HG03432 (cell line): ENCODE results near the gene PIK3C2G.
A peak's percentile ranks its signal among the peaks of the same experiment; 100 is the strongest.

Experiments
- ATAC-seq: cut with Tn5 transposase; IDR thresholded peaks from one replicate; pipeline ENCODE4 v1.9.1; 2021; ENCODE audit warnings: mild to moderate bottlenecking, moderate library complexity; ENCODE audit not compliant: unreplicated experiment

PIK3C2G gene

DNA sequence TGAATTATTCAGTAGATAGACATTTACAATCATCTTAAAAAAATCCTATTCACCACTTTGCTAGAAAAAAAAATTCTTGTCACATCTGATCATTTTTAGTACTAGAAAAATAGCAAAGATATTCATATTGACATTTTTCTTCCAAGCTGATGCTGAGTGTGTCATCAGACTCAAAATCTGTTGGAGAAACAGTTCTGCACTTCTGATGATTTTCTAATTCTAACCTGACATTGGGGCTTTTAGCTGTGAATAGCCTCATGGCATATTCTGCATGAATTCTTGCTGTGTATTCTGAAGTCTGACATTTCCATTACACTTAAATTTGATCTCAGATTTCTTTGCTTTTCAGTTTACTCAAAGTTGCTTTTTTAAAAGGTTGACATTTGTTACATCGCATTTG, 150.1 kb downstream of the PIK3C2G start:
- ATAC-seq = no peak

GRCh38 chr12:18414671-18415070, 153.4 kb downstream of the PIK3C2G start:
- no peak for ATAC-seq

DNA sequence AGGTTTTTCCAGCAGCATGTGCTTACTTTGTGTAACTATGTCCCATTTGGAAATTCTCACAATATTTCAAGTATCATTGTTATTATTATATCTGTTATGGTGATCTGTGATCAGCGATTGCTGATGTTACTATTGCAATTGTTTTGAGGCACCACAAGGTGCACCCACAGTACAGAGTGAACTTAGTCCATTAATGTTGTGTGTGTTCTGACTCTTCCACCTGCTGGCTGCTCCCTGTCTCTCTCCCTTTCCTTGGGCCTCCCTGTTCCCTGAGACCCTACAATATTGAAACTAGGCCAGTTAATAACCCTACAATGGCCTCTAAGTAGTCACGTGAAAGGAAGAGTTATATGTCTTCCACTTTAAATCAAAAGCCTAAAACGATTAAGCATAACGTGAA, 153.9 kb downstream of the PIK3C2G start:
- no peak for ATAC-seq

DNA sequence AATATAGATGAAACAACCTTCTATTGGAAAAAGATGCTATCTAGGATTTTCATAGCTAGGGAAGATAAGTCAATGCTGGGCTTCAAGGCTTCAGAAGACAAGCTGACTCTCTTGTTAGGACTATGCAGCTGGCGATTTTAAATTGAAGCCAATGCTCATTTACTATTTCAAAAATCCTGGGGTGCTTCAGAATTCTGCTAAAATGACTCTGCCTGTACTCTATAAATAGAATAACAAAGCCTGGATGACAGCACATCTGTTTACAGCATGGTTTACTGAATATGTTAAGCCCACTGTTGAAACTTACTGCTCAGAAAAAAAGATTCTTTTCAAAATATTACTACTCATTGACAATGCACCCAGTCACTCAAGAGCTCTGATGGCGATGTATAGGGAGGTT, 155.1 kb downstream of the PIK3C2G start:
- no peak for ATAC-seq

DNA sequence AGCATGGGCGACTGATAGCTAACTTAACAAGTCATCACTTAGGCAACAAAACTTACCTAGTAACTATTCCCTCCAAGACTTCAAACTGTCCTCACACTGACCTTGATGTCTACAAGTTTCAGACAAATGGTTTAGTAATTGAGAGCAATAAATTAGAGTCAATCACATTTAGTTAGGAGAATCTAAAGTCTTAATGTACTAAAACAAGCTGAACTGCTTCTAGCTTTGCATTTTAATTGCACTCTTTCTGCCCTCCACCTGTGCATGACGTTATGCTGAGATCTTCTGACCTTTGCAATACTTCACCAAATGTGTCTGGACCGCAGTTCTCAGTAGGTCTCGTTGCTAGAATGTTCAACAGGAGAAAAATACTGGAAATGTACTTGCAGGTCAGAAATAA, 158.0 kb downstream of the PIK3C2G start:
- no peak for ATAC-seq

GRCh38 chr12:18421867-18422266, 160.5 kb downstream of the PIK3C2G start:
- ATAC-seq = no peak

GRCh38 chr12:18422871-18423270, 161.6 kb downstream of the PIK3C2G start:
- no peak for ATAC-seq

- no peak for ATAC-seq
Observed at GRCh38 chr12:18424857-18425256, 163.5 kb downstream of the PIK3C2G start.

DNA sequence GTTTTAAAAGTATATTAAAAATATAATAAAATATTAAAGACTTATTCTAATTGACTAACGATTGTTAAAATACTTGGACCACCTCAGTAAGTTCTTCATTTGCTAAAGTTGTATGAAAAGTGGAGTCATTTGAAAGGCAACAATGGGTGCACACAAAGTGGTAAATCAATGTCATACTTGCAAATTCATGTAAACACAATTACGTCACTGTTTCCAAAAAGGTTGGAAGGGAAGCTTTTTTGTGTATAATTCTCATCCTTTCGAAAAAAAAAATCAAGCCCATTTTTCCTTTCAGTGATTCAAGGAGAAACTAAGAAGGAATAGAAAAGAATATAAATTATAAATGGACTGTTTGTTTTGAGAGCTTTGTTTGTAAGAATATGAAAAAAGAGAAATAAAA, 166.2 kb downstream of the PIK3C2G start:
- ATAC-seq = no peak

GRCh38 chr12:18428416-18428815, 167.1 kb downstream of the PIK3C2G start:
- no peak for ATAC-seq

DNA sequence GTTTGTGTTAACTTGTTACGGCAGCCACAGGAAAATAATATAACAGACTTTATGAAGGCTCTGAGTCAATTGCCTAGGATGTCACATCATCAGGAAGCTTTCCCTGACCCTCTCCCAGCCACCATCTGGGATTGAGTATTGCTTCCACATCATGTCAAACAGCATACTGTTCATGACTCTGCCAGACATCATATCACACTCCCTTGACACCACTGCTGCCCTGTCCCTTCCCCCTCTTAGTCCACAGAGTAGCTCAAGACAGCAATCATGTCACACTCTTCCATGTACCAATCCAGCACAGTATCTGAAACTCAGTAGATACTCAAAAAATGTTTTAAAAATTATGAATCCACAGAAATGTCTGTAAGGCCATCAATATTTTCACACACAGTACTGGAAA, 168.0 kb downstream of the PIK3C2G start:
- no peak for ATAC-seq

DNA sequence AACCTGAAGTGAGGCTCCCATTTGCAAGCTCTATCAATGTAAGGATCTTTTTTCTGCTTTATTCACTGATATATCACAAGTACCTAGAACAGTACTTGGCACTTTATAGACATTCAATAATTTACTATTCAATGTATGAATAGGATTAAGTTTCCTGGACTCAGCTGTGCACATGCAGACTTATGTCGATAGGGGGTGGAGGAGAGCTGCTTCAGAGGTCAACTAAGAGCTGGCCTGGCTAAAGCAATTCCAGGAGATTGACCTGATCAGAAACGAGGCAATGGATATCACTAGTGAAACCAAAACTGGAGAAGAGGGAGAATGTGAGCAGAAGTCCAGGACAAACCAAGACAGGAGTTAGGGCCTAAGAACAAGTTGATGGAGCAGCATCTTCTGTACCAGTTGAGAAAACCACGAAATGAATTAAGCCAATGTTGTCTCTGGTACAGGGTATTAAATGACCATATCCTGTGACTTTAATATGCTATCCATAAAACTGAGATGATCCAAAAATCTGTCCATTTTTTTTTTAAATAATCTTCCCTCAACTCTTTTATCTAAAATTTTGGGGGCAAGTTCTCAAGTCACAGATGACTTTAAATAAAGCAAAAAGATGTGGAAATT, 169.2 kb downstream of the PIK3C2G start:
- peak; percentile 88 for ATAC-seq

DNA sequence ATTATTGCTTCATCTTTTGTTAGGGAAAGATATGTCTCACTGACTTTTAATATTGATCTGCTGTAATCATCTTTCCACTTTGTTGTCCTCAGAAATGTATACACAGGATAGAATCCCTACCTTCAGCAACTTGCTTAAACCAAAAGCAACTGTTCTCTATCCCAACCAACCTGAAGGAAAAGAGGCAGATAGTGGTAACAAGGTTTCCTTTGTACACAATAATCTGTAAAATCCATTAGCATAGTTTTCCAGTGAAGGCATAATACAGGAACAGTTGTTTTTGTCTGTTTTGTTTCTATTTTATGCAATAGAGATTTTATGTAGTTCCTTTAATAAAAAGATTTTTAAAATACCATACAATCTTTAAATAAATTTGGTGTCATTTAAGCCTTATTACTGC, 170.5 kb downstream of the PIK3C2G start:
- no peak for ATAC-seq

DNA sequence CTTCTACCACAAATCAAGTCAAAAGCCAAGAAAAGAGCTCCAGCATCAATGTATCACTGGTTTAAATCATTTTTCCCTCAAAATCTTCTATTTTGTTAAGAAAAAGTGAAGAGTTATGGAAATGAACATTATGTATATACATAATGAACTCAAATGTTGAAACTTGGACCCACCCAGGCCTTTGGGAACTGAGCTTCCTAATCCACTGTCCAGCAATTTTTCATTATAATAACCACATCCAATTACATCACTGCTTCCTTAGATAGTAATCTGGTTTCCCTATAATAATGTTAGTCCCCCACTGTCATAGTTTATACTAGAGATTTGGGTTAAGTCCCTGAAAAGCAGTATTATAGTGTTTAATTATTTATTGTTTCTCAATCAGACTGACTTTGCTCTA, 170.9 kb downstream of the PIK3C2G start:
- no peak for ATAC-seq

DNA sequence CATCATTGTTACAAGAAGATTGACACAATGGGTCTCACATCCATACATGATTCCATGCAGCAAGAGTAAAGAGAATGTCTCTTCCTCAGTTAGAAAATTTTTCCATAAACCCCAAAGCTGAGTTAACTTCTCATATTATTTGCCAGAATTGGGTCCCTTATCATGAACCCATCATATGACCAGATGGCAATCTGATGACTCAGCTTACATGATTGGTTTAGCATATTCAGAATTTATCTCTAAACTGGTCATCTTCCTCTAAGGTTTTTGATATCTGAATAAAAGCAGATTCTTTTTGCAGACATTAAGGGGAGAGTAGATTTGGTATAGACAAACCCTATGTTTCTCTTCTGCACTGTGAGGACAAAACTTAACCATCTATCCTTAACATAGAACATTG, 174.9 kb downstream of the PIK3C2G start:
- no peak for ATAC-seq

DNA sequence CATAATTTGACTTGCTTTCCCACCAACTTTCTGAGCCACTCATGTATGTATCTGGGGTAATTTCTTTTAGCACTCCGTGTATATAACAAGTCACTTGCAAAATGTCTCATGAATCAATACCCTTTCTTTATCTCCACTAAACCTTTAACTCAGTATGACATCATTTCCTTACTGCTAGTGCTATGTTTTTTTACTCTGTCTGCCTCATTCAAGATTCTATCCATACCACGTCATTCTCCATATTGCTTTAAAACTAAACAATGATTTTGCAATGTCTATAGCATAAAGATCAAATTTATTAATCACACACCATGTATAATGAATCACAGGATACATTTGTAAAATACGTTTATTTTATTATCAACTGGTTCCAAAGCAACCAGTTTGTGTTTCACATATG, 178.2 kb downstream of the PIK3C2G start:
- ATAC-seq = no peak

GRCh38 chr12:18443768-18444437, 182.6 kb downstream of the PIK3C2G start:
- ATAC-seq = no peak

DNA sequence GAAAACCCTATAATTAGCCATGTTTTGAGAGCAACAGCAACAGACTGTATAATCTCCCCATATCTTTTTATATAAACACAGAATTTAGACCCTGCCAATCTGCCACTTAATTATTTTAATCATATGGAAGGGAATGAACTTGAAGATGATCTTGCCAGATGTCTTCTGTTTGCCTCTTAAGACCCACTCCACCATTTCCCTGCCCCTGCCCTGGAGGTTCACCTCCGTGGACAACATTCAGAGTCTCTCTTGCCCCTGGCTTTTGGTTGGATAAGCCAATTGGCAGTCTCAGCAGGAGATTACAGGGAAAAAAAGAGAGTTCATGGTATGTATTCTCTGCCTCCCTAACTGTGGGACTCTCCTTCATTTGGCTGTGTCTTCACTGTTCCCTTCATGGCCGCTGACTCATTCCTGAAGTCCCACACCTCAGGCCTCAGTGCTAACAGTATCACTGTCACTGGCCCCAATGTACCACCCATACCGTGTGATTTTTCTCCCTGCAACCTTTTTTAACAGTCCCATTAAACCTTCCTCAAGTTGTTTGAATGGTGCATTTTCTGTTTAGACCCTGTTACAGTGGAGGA, 184.8 kb downstream of the PIK3C2G start:
- ATAC-seq = peak; percentile 96

DNA sequence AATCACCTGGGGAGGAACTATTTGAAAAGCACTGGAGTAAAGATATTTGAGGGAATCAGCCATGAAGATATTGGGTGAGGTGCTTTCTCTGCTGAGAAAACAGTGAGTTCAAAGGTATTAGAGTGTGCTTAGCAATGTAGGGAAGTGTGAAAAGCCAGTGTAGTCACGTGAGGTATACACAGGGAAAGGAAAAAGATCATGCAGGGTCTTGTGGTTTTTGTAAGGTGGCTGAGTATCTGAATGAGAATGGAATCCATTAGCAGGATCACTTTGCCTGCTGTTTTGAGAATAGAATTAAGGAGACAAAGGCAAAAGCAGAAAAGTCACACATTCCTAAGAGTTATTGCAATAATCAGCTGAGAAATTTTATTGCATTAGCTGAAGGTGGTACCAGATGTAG, 193.0 kb downstream of the PIK3C2G start:
- no peak for ATAC-seq

GRCh38 chr12:18456344-18456743, 195.0 kb downstream of the PIK3C2G start:
- ATAC-seq = no peak

DNA sequence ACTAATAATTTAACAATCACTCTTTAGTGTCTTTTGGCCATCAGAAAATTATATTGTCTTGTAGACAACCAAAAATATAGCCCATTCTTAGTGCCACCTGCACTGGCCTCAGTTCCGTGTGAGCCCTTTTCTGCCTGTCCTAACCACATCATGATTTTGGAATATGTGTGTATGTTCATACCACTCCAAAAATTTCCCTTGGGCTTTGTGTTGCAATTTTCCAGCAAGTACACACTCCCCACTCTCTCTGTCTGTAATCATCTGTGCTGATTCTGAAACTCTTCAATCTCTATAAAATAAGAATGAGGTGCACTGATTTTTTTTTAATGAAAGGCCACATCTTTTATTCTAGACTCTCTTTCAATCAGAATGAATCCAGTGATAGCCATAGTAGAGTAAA, 196.0 kb downstream of the PIK3C2G start:
- ATAC-seq = no peak

DNA sequence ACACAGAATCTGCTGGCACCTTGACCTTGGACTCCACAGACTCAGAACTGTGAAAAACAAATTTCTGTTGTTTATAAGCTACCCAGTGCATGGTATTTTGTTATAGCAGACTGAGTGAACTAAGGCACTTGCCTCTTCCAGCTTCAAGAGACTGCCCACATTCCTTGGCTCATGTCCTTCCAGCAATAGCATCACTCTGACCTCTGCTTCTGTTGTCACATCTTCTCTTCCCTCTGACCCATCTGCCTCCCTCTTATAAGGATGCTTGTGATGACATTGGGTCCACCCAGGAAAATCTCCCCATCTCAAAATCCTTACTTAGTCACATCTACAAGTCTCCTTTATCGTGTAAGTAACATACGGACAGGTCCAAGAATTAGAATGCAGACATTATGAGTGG, 200.4 kb downstream of the PIK3C2G start:
- no peak for ATAC-seq

GRCh38 chr12:18462442-18462841, 201.1 kb downstream of the PIK3C2G start:
- ATAC-seq = no peak
